GM12878 (cell line): ENCODE data around the gene RASGRF1. TPM values are rescaled to one million over a fixed set of nuclear protein-coding genes. Genes with fewer than 3 reads are reported as not detected.

Source experiments
- ATAC-seq: fragments of 200-7000 bp; cut with Tn5 transposase; 3 replicates; pipeline ENCODE4 v1.9.1; 2020; ENCODE audit warnings: mild to moderate bottlenecking, moderate library complexity
- BruUV-seq: library from RNA; stranded (reverse); fragments of 400-500 nt; replicated peaks from 2 replicates; lab custom pipeline; 2021; lab: Mats Ljungman, UMichigan
- CTCF ChIA-PET: fragments of 300-600 bp; sonication (Branson Sonifier 250); formaldehyde crosslinking; extraction: SDS; loops from one replicate; lab custom pipeline; 2021; ENCODE audit warnings: inconsistent platforms; lab: Yijun Ruan, JAX
- POLR2A ChIA-PET: fragments of 350-600 bp; formaldehyde crosslinking; extraction: SDS; loops from one replicate; lab custom pipeline; 2021; ENCODE audit warnings: inconsistent platforms; lab: Charles Lee
- RAD21 ChIA-PET: fragments of 300-600 bp; sonication (Branson Sonifier 250); formaldehyde crosslinking; loops from one replicate; lab custom pipeline; 2023; ENCODE audit warnings: antibody characterized with exemption; ENCODE audit not compliant: unreplicated experiment; lab: Charles Lee
- SMC1A ChIA-PET: fragments of 300-600 bp; sonication (Branson Sonifier 250); formaldehyde crosslinking; loops from one replicate; lab custom pipeline; 2023; ENCODE audit not compliant: unreplicated experiment, uncharacterized antibody; lab: Charles Lee
- DNase-seq: peaks from one replicate; pipeline ENCODE4 v3.0.0-alpha.2; 2011; ENCODE audit warnings: low read depth, low spot score
- FAIRE-seq: peaks from 3 replicates; lab custom pipeline; 2011; peaks lifted over from hg19 to GRCh38; lab: Jason Lieb, UNC
- H2AFZ ChIP-seq: 2 replicates; pipeline ENCODE4 v1.6.0; 2011; ENCODE audit warnings: low read depth, low read length, control low read depth; ENCODE audit not compliant: control insufficient read depth
- H3K27ac ChIP-seq: 2 replicates; pipeline ENCODE4 v1.5.1; 2011; ENCODE audit warnings: control low read depth; ENCODE audit not compliant: control insufficient read depth, insufficient read depth
- H3K27me3 ChIP-seq, 2 experiments: replicated peaks in 1 of 2; 2 replicates each; pipeline versions ENCODE4 v1.6.0 to v1.6.1; 2011; ENCODE audit warnings: low read length in 1 of 2; ENCODE audit not compliant: control insufficient read depth in 2 of 2, insufficient read depth in 2 of 2
- H3K36me3 ChIP-seq, 2 experiments: 2 replicates each; pipeline ENCODE4 v1.5.1; 2011; ENCODE audit warnings: low read length in 1 of 2; ENCODE audit not compliant: control insufficient read depth in 2 of 2, insufficient read depth in 2 of 2
- H3K4me1 ChIP-seq: 2 replicates; pipeline ENCODE4 v1.6.1; 2011; ENCODE audit warnings: mild to moderate bottlenecking, low read length, moderate library complexity, mixed read lengths; ENCODE audit not compliant: control insufficient read depth, insufficient read depth
- H3K4me2 ChIP-seq: 2 replicates; pipeline ENCODE4 v1.6.0; 2011; ENCODE audit warnings: control low read depth; ENCODE audit not compliant: control insufficient read depth, insufficient read depth
- H3K4me3 ChIP-seq: fragments of 200-600 bp; sonication (generic); 2 replicates; pipeline ENCODE4 v1.5.1; 2016
- H3K79me2 ChIP-seq: 2 replicates; pipeline ENCODE4 v1.6.0; 2011; ENCODE audit warnings: low read length; ENCODE audit not compliant: control insufficient read depth, insufficient read depth
- H3K9ac ChIP-seq: 2 replicates; pipeline ENCODE4 v1.8.0; 2011; ENCODE audit warnings: low read length, control low read depth, mixed read lengths; ENCODE audit not compliant: control insufficient read depth, insufficient read depth
- H3K9me3 ChIP-seq: replicated peaks from 3 replicates; pipeline ENCODE4 v1.5.1; 2011; ENCODE audit warnings: mild to moderate bottlenecking, low read length; ENCODE audit not compliant: control insufficient read depth, insufficient read depth
- H4K20me1 ChIP-seq: 2 replicates; pipeline ENCODE4 v1.6.0; 2011; ENCODE audit not compliant: control insufficient read depth, insufficient read depth
- CBX5 ChIP-seq: sonication (generic); IDR thresholded peaks from 2 replicates; pipeline ENCODE4 v1.6.1; 2016; ENCODE audit warnings: low read depth, moderate library complexity, mild to moderate bottlenecking, inconsistent platforms
- DPF2 ChIP-seq: fragments of 450-650 bp; IDR thresholded peaks from 2 replicates; pipeline ENCODE4 v1.6.1; 2017; ENCODE audit warnings: mild to moderate bottlenecking
- EGR1 ChIP-seq, 2 experiments: IDR thresholded peaks; 1 replicate in 1 of 2; 2 replicates in 1 of 2; pipeline ENCODE4 v1.6.1; 2011 to 2012; ENCODE audit warnings: low read depth in 2 of 2, low read length in 2 of 2, borderline replicate concordance in 1 of 2, mild to moderate bottlenecking in 1 of 2, moderate library complexity in 1 of 2
- IKZF1 ChIP-seq: fragments of 450-650 bp; conservative IDR thresholded peaks from 2 replicates; pipeline ENCODE4 v1.6.1; 2017; ENCODE audit warnings: antibody characterized with exemption, mild to moderate bottlenecking
- JUND ChIP-seq: IDR thresholded peaks from 2 replicates; pipeline ENCODE4 v1.6.1; 2012; ENCODE audit warnings: low read depth, mild to moderate bottlenecking, low read length, improper control_type of control experiment, moderate library complexity
- MYB ChIP-seq: fragments of 150-350 bp; IDR thresholded peaks from 2 replicates; pipeline ENCODE4 v1.6.1; 2014; ENCODE audit warnings: mild to moderate bottlenecking, low read depth, low read length, borderline replicate concordance
- NR2C2 ChIP-seq: IDR thresholded peaks from 2 replicates; pipeline ENCODE4 v1.6.1; 2011; ENCODE audit warnings: borderline replicate concordance, low read depth; ENCODE audit not compliant: control insufficient read depth, insufficient read length
- RCOR1 ChIP-seq: conservative IDR thresholded peaks from 2 replicates; pipeline ENCODE4 v1.6.1; 2012; ENCODE audit warnings: low read depth, low read length, improper control_type of control experiment
- SREBF2 ChIP-seq: IDR thresholded peaks from 2 replicates; pipeline ENCODE4 v1.6.1; 2012; ENCODE audit warnings: mild to moderate bottlenecking, low read length
- ZNF217 ChIP-seq: fragments of 450-650 bp; IDR thresholded peaks from 2 replicates; pipeline ENCODE4 v1.6.1; 2017; ENCODE audit warnings: antibody characterized with exemption, mild to moderate bottlenecking
- WGBS: methylation state at CpG from one replicate; pipeline ENCODE4 v1.1.6; 2016; ENCODE audit warnings: low lambda C conversion rate; ENCODE audit not compliant: insufficient replicate concordance, insufficient coverage; ENCODE audit errors: missing lambda C conversion rate; 5-methylcytosine and 5-hydroxymethylcytosine counted together
- in situ Hi-C: fragments of 300-500 bp; cut with MboI; formaldehyde crosslinking; loops from 9 replicates; pipeline ENCODE4 v1.14.3; 2018; ENCODE audit warnings: mixed read lengths
- intact Hi-C: fragments of 100-400 bp; cut with micrococcal nuclease; formaldehyde crosslinking; loops from one replicate; pipeline ENCODE4 v1.14.2; 2022; ENCODE audit not compliant: unreplicated experiment
- polyA plus RNA-seq, 11 experiments: library from polyadenylated mRNA; depleted of rRNA in 4 of 11; unstranded in 6 of 11; stranded (reverse) in 5 of 11; fragments of >200 nt; fragmentation: Nextera tagmentation in 4 of 11; fragmentation: Illumina TruSeq in 1 of 11; extraction: Ambion mirVana in 4 of 11; extraction: Trizol in 1 of 11; gene quantifications; 1 replicate in 1 of 11; 2 replicates in 10 of 11; pipeline versions ENCODE4 v1.2.1 to v1.2.3, GENCODE V29; 2011 to 2016; ENCODE audit warnings: inconsistent platforms in 2 of 11, missing spikeins in 2 of 11, low read depth in 1 of 11
- total RNA-seq, 4 experiments: library from RNA; depleted of rRNA in 3 of 4; stranded (reverse); fragments of >200 nt in 3 of 4; fragmentation: Illumina TruSeq in 1 of 4; extraction: Trizol in 1 of 4; gene quantifications; 2 replicates each; pipeline versions ENCODE4 v1.2.1 to v1.2.3, GENCODE V29; 2013 to 2021
- TF ChIP-seq, protein P1 (sequence below): IDR thresholded peaks from 2 replicates; pipeline ENCODE4 v1.6.1; 2012; ENCODE audit warnings: low read depth, low read length, improper control_type of control experiment
- TF ChIP-seq, protein P2 (sequence below): fragments of 450-650 bp; IDR thresholded peaks from 2 replicates; pipeline ENCODE4 v1.6.1; 2016; ENCODE audit warnings: mild to moderate bottlenecking, moderate library complexity, borderline replicate concordance
- TF ChIP-seq, protein P3 (sequence below): IDR thresholded peaks from 2 replicates; pipeline ENCODE4 v1.6.1; 2011; ENCODE audit warnings: borderline replicate concordance, low read depth, mild to moderate bottlenecking, moderate library complexity, mixed read lengths, low read length; ENCODE audit not compliant: insufficient read depth; ENCODE audit errors: extremely low read length
- TF ChIP-seq, protein P4 (sequence below): IDR thresholded peaks from 2 replicates; pipeline ENCODE4 v1.6.1; 2011; ENCODE audit warnings: mild to moderate bottlenecking, low read depth, low read length, moderate library complexity; ENCODE audit not compliant: insufficient replicate concordance

The RASGRF1 gene
- total and polyA plus RNA-seq, 10 of the 15 experiments (the other 5 are each of a cell fraction or from before 2014, with no cell fraction given), result 0.20 to 1.9 (median 0.86) TPM

DNA sequence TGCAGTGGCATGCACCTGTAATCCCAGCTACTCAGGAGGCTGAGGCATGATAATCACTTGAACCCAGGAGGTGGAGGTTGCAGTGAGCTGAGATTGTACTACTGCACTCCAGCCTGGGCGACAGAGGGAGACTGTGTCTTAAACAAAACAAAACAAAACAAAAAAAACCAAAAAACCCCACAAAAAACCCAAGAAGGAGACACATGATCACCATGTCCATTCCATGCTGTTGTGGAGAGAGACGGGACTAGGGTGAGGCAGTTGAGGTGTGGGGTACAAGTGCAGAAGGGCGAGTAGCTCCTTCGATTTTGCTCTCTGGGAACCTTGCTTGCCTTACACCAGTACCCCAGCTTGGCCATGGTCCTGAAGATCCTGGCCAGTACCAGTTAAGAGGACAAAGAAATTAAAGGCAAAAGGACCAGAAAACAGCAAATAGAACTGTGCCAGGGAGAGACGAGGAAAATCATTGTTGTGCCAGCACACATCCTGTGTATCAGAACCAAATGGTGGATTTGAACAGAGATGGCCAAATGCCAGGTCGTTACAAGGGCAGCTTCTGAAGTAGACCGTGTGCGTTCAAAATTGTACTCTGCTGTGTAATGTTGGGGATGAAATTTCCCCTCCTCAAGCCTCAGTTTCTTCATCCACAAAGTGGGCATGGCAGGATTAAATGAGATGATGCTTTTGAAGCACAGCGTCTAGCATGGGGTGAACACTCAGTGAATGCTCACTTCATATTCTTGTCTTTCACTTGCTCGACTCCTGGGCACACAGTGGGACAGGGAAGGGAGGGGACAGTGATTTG is 102.8 kb downstream of the RASGRF1 start:
- H3K9ac ChIP-seq, result no peak overlapping the region; the same call in 1 of the 2 replicates
- RAD21 ChIA-PET, result interaction anchor here (0.6 to 2.7 kb wide), 6 partner anchors 10 to 46 kb away, joined by 3 to 30 read pairs (median 4); no protein-coding TSS in a partner anchor
- H3K4me2 ChIP-seq, result peak overlapping the region; percentile 41; the same call in 1 of the 2 replicates
- intact Hi-C loops (no loop called here), in situ Hi-C loops (loop anchor here (25.0 kb wide), 1 partner anchor 825 kb away; no protein-coding TSS in a partner anchor)
- CTCF ChIA-PET, result interaction anchor here (0.6 to 4.0 kb wide), 6 partner anchors 8 to 48 kb away, joined by 3 to 30 read pairs (median 16); no protein-coding TSS in a partner anchor
- FAIRE-seq (no peak), ATAC-seq (peak; percentile 37), DNase-seq (no peak)
- no peak overlapping the region for H3K4me3 ChIP-seq
- H2AFZ ChIP-seq, result peak overlapping the region; percentile 46; the same call in 1 of the 2 replicates
- TSS peak; percentile 89 for BruUV-seq
- no peaks in the 10 kb centered on the region for H3K79me2 ChIP-seq
- H4K20me1 ChIP-seq, result no peaks in the 10 kb centered on the region
- H3K4me1 ChIP-seq, result peaks cover 21% of the 10 kb centered on the region
- H3K27me3 ChIP-seq, result no peaks in the 10 kb centered on the region
- SMC1A ChIA-PET, result interaction anchor here (0.6 to 3.3 kb wide), 6 partner anchors 9 to 1848 kb away, joined by 3 to 17 read pairs (median 8); no protein-coding TSS in a partner anchor
- peak overlapping the region; percentile 33; the same call in 1 of the 2 replicates for H3K27ac ChIP-seq
- POLR2A ChIA-PET, result interaction anchor here (1.0 to 2.1 kb wide), 5 partner anchors 9 to 20 kb away, joined by 3 to 9 read pairs (median 6); no protein-coding TSS in a partner anchor
- H3K9me3 ChIP-seq, result no peaks in the 10 kb centered on the region; the same call in 2 of the 3 replicates
- WGBS, result 74% methylated on average over 10 of the region's 10 CpGs
- H3K36me3 ChIP-seq, result no peaks in the 10 kb centered on the region
- TF ChIP-seq IKZF1 (no peak), ZNF217 (no peak; the same call in 1 of the 2 replicates), SREBF2 (no peak), NR2C2 (no peak), RCOR1 (no peak), CBX5 (no peak), EGR1 (IDR thresholded peaks at IDR 0.05; ENCODE audit: borderline replicate concordance in 1 of 2, low read depth in 2 of 2, low read length in 2 of 2) (no peak), DPF2 (no peak), MYB (no peak), JUND (no peak)
- TF ChIP-seq, protein P1, sequence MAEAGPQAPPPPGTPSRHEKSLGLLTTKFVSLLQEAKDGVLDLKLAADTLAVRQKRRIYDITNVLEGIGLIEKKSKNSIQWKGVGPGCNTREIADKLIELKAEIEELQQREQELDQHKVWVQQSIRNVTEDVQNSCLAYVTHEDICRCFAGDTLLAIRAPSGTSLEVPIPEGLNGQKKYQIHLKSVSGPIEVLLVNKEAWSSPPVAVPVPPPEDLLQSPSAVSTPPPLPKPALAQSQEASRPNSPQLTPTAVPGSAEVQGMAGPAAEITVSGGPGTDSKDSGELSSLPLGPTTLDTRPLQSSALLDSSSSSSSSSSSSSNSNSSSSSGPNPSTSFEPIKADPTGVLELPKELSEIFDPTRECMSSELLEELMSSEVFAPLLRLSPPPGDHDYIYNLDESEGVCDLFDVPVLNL, result no peak
- TF ChIP-seq, protein P2, sequence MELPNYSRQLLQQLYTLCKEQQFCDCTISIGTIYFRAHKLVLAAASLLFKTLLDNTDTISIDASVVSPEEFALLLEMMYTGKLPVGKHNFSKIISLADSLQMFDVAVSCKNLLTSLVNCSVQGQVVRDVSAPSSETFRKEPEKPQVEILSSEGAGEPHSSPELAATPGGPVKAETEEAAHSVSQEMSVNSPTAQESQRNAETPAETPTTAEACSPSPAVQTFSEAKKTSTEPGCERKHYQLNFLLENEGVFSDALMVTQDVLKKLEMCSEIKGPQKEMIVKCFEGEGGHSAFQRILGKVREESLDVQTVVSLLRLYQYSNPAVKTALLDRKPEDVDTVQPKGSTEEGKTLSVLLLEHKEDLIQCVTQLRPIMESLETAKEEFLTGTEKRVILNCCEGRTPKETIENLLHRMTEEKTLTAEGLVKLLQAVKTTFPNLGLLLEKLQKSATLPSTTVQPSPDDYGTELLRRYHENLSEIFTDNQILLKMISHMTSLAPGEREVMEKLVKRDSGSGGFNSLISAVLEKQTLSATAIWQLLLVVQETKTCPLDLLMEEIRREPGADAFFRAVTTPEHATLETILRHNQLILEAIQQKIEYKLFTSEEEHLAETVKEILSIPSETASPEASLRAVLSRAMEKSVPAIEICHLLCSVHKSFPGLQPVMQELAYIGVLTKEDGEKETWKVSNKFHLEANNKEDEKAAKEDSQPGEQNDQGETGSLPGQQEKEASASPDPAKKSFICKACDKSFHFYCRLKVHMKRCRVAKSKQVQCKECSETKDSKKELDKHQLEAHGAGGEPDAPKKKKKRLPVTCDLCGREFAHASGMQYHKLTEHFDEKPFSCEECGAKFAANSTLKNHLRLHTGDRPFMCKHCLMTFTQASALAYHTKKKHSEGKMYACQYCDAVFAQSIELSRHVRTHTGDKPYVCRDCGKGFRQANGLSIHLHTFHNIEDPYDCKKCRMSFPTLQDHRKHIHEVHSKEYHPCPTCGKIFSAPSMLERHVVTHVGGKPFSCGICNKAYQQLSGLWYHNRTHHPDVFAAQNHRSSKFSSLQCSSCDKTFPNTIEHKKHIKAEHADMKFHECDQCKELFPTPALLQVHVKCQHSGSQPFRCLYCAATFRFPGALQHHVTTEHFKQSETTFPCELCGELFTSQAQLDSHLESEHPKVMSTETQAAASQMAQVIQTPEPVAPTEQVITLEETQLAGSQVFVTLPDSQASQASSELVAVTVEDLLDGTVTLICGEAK, result no peak
- TF ChIP-seq, protein P3, sequence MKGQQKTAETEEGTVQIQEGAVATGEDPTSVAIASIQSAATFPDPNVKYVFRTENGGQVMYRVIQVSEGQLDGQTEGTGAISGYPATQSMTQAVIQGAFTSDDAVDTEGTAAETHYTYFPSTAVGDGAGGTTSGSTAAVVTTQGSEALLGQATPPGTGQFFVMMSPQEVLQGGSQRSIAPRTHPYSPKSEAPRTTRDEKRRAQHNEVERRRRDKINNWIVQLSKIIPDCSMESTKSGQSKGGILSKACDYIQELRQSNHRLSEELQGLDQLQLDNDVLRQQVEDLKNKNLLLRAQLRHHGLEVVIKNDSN, result no peak
- TF ChIP-seq, protein P4, sequence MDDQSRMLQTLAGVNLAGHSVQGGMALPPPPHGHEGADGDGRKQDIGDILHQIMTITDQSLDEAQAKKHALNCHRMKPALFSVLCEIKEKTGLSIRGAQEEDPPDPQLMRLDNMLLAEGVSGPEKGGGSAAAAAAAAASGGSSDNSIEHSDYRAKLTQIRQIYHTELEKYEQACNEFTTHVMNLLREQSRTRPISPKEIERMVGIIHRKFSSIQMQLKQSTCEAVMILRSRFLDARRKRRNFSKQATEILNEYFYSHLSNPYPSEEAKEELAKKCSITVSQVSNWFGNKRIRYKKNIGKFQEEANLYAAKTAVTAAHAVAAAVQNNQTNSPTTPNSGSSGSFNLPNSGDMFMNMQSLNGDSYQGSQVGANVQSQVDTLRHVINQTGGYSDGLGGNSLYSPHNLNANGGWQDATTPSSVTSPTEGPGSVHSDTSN, result no peak
